ENCODE data around the gene NCAPH2.
A peak's percentile ranks its signal among the peaks of the same experiment; 100 is the strongest.

Gene NCAPH2

DNA sequence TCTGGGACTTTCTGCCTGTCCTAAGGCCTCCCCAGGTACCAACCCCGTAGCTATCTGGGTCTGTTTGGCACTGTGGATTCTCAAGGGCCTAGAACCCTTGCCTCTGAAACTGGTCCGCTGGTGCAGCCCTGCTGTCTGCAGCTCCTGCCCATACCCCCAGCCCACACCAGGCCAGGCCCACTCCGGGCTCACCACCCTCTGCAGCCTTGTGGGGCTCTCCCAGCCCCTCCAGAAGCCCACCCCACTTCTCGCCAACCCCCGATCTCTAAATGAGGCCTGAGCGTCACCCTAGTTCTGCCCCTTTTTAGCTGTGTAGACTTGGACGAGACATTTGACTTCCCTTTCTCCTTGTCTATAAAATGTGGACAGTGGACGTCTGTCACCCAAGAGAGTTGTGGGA is 42.4 kb downstream of the NCAPH2 start:
- DNase-seq, result no peak

- DNase-seq, result no peak
Observed at GRCh38 chr22:50551160-50551752, 43.2 kb downstream of the NCAPH2 start.

GRCh38 chr22:50553310-50553709 is 45.3 kb downstream of the NCAPH2 start:
- DNase-seq, result no peak

GRCh38 chr22:50556703-50557102 is 48.7 kb downstream of the NCAPH2 start:
- DNase-seq, result no peak

- no peak for DNase-seq
Observed at GRCh38 chr22:50560034-50560433, 52.0 kb downstream of the NCAPH2 start.

- DNase-seq, result no peak
Observed at GRCh38 chr22:50561401-50562358, 53.7 kb downstream of the NCAPH2 start.

- peak; percentile 94 for DNase-seq
Observed at GRCh38 chr22:50562523-50563412, 54.7 kb downstream of the NCAPH2 start, which contains the start of gene SYCE3. Gene SYCE3 (minus strand): TSS chr22:50562919. CDS start chr22:50556405, 6,514 bp downstream.

DNA sequence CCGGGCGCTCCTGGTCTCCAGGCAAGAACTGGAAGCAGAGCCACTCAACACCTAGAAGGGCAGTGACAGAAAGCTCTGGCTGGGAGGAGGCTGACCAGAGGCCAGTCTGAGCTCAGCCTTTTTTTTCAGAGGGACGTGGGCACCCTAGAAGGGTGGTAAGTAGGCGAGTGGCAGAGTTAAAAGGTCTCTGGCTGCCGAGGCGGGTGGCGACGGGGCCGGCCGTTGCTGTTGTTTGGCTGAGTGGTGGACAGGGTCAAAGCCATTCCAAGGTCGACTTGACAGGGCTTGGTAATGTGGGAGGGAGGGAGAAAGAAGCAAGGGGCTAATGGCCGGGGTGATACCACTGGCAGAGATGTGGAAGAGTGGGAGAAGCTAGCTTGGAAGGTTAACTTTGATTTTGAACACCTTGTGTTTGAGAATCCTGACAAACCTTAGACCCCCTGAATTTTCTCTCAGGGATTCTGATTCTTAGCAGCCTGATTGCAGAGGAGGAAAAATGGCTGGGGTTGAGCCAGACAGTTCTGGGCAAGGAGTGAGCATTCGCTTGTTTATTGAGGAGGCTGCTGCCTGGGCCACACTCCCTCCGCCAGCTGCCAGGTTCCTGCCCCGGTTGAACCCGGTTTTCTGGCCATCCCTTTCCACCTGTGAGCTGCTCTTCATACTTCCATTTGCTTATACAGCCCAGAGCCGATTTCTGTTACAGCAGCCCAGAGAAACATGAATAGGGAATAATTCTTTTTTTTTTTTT is 55.6 kb downstream of the NCAPH2 start:
- peak; percentile 18 for DNase-seq

DNA sequence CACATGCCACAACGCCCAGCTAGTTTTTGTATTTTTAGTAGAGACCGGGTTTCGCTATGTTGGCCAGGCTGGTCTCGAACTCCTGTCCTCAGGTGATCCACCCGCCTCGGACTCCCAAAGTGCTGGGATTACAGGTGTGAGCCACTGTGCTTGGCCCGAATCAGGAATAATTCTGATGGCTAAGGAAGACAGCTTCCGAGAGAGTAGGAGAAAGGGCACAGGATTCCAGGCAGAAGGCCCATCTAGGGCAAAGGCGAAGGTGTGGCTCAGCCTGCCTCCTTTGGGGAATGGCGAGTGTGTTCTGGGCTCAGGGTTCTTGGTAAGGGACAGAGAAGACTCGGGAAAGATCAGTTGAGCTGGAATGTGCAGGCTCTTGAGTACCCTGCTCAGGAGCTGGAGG is 56.3 kb downstream of the NCAPH2 start:
- DNase-seq, result no peak

- DNase-seq, result no peak
Observed at GRCh38 chr22:50567721-50568252, 59.8 kb downstream of the NCAPH2 start.

- no peak for DNase-seq
Observed at GRCh38 chr22:50568626-50569025, 60.6 kb downstream of the NCAPH2 start.

GRCh38 chr22:50569041-50569459 is 61.0 kb downstream of the NCAPH2 start:
- DNase-seq, result no peak

DNA sequence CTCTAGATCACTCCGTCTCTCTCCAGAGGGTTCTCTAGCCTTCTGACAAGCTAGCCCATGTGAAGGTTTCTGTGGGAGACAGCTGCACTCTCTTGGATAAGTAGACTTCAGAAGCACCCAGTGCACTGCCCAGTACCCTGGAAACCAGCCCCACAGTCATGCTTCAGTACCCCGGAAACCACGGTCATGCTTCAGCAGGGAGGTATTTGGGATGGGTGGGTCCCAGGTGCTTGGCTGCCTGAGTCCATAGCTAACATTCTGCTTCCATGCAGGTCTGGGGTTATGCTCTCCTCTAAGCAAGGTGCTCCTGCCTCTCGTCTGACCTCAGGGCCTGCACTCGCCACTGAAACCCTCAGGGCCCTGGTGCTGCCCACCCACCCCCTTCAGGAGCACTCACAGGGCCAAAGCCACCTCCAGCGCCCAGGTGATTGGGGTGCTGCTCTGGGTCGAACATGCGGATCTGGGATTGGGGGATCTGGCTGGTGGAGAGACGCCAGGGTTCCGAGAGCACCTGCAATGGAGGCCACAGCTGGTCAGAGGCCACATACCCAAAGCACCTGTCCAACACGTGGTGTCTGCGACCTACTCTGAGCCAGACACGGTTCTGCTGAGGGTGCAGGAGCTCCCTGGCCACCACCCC is 62.0 kb downstream of the NCAPH2 start:
- DNase-seq, result no peak

- DNase-seq, result no peak
Observed at GRCh38 chr22:50570861-50571260, 62.8 kb downstream of the NCAPH2 start.

DNA sequence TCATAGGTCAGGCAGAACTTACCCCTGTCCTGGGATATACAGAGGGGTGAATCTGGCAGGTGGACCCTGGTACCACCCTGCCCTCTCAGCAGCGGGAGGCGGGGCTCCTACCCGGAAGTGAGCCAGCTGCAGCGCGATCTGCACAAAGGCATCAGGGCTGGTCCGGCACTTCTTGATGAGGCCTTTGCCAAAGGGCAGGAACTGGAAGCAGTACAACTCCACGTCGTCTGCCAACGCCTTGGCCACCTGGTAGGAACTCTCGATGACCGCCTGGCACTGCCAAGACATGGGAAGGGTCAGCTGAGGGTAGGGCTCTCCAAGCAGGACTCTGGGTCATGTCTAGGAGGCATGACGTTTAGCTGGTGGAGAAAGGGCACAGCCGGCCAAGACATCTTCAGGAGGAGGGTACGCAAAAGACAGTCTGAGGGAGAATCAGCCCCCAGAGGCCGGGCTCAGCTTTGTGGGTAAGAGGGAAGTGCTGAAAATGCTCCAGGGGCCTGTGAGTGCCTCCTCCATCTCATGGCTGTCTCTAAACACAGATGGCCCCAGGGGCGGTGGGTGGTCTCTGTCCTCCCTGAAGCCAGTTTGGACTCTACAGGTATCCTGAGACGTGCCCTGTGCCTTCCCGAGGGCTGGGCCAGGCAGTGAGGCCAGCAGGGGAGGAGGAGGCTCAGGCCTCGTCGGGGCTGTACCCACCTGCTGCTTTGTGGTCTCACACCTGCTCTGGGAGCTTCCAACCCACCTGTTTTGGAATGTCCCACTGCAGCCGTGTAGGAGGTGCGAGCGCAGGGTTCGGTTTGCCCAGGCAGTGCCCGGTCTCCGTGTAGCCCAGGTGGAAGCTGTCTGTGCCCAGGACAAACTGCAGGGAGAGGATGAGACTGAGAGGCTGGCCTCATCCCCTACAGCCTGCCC is 63.5 kb downstream of the NCAPH2 start:
- no peak for DNase-seq

- DNase-seq, result no peak
Observed at GRCh38 chr22:50572965-50573364, 64.9 kb downstream of the NCAPH2 start.

GRCh38 chr22:50573491-50574382 is 65.7 kb downstream of the NCAPH2 start:
- DNase-seq, result no peak

GRCh38 chr22:50574383-50574755 is 66.3 kb downstream of the NCAPH2 start:
- no peak for DNase-seq
